ENCODE results near the gene AGBL1.

The AGBL1 gene

DNA sequence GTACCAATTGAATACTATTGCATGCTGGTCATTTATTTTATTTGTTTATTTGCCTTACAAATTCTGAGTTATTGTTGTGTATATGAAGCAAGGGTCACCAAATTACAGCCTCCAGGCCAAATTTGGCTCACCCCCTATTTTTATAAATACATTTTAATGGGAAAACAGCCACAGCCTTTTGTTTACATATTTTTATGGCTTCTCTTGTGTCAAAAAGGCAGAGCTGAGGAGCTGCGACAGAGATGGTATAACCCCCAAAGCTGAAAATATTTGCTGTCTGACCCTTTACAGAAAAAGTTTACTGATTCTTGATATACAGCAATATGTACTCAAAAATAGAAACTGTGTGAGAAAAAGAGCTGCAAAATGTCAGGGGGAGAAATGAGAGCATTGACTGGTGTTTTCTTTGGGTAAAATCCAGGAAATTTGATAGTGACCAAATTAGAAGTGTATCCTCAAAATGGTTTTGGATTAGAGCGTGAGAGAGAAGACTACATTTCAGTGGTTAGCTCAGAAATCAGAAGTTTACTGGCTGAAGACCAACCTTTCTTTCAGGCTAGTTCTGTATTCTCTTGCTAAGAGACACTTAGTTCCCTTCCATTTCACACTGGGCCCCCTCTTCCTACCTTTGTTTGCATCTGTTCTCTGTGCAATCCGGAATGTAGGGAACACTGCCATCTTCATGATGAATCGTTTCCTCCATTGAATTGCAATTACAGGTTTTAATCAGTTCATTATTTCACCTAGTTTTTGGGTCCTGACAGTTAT, 757.8 kb downstream of the AGBL1 start:
- Histone ChIP-seq H4K20me1 (no peaks in the 10 kb centered on the region), H3K27ac (no peak overlapping the region), H3K9ac (no peak overlapping the region), H3K4me1 (peaks cover 4 to 19% (median 18%) of the 10 kb centered on the region in 10 experiments; a peak in 16 of 20 replicates), H3K9me3 (replicated peaks in 1 of 11) (peaks cover 0 to 7% (median 0%) of the 10 kb centered on the region in 11 experiments; a peak in 2 of 22 replicates), H3K4me3 (no peak overlapping the region), H3K36me3 (no peaks in the 10 kb centered on the region), H3K27me3 (no peaks in the 10 kb centered on the region), H3K4me2 (no peak overlapping the region)
- TF ChIP-seq Cebpa-rat (IDR thresholded peaks at IDR 0.05), result no peak

DNA sequence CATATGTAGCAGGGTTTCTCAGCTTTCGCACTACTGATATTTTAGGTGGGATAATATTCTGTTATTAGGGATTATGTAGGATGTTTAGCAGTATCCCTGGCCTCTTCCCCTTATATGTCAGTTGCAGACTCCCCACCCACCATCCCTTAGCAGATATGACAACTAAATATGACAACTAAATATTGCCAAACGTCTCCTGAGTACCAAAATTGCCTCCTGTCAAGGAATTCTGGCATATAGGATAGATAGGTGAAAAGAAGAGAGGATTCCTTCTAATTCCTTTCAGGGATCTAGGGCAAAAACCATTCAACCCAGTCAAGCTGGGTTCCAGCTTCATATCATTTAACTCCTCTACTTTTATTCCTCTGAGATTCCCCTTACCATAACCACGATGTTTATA, 759.8 kb downstream of the AGBL1 start:
- Histone ChIP-seq H3K4me3 (no peak overlapping the region), H4K20me1 (no peaks in the 10 kb centered on the region), H3K27me3 (no peaks in the 10 kb centered on the region), H3K9ac (no peak overlapping the region), H3K4me1 (peaks cover 0 to 5% (median 3%) of the 10 kb centered on the region in 10 experiments; a peak in 10 of 20 replicates), H3K4me2 (no peak overlapping the region), H3K9me3 (replicated peaks in 1 of 11) (no peaks in the 10 kb centered on the region), H3K36me3 (no peaks in the 10 kb centered on the region), H3K27ac (no peak overlapping the region)
- no peak for TF ChIP-seq Cebpa-rat (IDR thresholded peaks at IDR 0.05)

DNA sequence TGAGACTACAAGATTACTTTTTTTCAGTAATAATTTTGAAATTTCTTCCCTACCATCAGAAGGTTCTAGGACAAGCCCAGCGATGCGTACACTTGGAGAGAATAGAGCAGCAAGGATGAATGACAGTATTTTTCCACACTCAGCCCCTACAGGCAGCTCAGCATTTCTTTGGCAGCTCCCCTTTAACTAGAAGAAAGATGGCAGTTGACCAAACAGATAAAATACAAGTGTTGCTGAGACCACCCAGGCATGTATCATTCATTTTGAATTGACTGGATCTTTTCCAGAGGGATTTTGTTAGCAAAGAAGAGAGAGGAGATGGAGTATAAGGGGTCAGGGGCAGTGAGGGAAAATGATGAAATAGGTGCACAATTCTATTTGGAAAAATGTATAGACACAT, 761.3 kb downstream of the AGBL1 start:
- no peak overlapping the region for H3K27ac ChIP-seq
- no peaks in the 10 kb centered on the region for H3K27me3 ChIP-seq
- no peaks in the 10 kb centered on the region for H3K36me3 ChIP-seq
- no peak overlapping the region for H3K4me2 ChIP-seq
- no peaks in the 10 kb centered on the region for H3K9me3 ChIP-seq (replicated peaks in 1 of 11)
- H3K4me1 ChIP-seq, result no peaks in the 10 kb centered on the region
- H3K4me3 ChIP-seq, result no peak overlapping the region
- no peak overlapping the region for H3K9ac ChIP-seq
- H4K20me1 ChIP-seq, result no peaks in the 10 kb centered on the region
- no peak for TF ChIP-seq Cebpa-rat (IDR thresholded peaks at IDR 0.05)

DNA sequence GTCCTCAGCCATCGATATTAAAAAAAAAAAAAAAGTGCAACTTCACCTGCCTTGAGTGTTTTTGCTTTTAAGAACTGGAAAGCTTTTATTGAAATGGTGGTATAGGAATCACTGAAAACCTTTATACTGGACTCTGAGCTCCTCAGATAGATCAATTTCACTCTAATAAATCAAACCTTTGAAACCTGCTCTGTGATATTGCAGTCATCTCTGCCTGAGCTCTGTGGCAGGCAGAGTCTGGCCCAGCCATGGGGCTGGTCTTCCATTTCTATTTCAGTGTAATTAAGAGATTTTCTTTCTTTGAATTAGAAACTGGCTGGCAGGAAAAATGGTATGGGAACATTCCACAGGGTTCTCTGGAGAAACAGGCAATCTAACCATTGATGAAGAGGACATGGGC, 762.5 kb downstream of the AGBL1 start:
- Histone ChIP-seq H3K4me3 (no peak overlapping the region), H3K4me1 (no peaks in the 10 kb centered on the region), H3K9me3 (replicated peaks in 1 of 11) (no peaks in the 10 kb centered on the region), H3K27me3 (no peaks in the 10 kb centered on the region), H3K36me3 (no peaks in the 10 kb centered on the region), H3K9ac (no peak overlapping the region), H4K20me1 (no peaks in the 10 kb centered on the region), H3K27ac (no peak overlapping the region), H3K4me2 (no peak overlapping the region)
- no peak for TF ChIP-seq Cebpa-rat (IDR thresholded peaks at IDR 0.05)

DNA sequence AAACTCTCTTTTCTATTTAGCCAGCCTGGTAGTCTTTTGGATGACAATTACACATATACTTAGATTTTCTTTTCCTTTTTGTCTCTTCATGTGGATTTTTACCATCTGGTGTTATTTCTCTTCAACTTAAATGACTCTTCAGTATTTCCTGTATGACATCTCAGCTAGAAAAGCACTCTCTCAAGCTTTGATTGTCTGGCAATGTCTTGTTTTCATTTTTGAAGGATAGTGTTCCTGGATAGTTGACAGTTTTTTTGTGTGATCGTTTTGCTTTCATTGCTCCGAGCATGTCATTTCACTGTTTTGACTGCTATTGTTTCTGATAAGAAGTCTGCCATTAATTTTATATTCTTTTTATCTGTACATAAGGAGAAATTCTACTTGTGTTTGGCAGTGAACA, 766.4 kb downstream of the AGBL1 start:
- Histone ChIP-seq H3K4me3 (no peak overlapping the region), H3K4me1 (peaks cover 0 to 6% (median 0%) of the 10 kb centered on the region in 10 experiments; a peak in 3 of 20 replicates), H3K27me3 (no peaks in the 10 kb centered on the region), H3K27ac (no peak overlapping the region), H3K9ac (no peak overlapping the region), H3K9me3 (replicated peaks in 1 of 11) (no peaks in the 10 kb centered on the region), H4K20me1 (no peaks in the 10 kb centered on the region), H3K36me3 (no peaks in the 10 kb centered on the region), H3K4me2 (no peak overlapping the region)
- TF ChIP-seq Cebpa-rat (IDR thresholded peaks at IDR 0.05), result no peak

DNA sequence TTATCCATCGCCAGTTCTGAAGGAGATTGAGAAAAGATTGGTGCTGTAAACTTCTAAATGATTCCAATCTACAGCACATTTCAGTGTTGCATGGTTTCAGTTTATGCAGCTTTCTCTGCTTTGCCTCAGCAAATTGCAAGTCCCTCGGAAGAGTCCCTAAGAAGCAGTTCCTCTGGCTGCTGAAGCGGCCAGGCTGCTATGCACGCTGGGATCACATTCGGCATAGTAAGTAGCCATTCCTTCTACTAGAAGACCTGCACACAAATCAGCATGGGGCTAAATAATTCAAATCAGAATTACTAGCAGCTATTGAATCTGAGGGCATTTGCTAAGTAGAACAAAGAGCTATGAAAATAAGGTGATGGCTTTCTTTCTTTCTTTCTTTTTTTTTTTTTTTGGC, 769.5 kb downstream of the AGBL1 start:
- Histone ChIP-seq H3K4me2 (no peak overlapping the region), H3K27ac (no peak overlapping the region), H3K4me1 (peaks cover 0 to 6% (median 0%) of the 10 kb centered on the region in 10 experiments; a peak in 3 of 20 replicates), H3K36me3 (no peaks in the 10 kb centered on the region), H3K4me3 (no peak overlapping the region), H3K9me3 (replicated peaks in 1 of 11) (peaks cover 0 to 12% (median 3%) of the 10 kb centered on the region in 11 experiments; a peak in 8 of 22 replicates), H3K9ac (no peak overlapping the region), H4K20me1 (no peaks in the 10 kb centered on the region), H3K27me3 (no peaks in the 10 kb centered on the region)
- TF ChIP-seq Cebpa-rat (IDR thresholded peaks at IDR 0.05), result no peak

DNA sequence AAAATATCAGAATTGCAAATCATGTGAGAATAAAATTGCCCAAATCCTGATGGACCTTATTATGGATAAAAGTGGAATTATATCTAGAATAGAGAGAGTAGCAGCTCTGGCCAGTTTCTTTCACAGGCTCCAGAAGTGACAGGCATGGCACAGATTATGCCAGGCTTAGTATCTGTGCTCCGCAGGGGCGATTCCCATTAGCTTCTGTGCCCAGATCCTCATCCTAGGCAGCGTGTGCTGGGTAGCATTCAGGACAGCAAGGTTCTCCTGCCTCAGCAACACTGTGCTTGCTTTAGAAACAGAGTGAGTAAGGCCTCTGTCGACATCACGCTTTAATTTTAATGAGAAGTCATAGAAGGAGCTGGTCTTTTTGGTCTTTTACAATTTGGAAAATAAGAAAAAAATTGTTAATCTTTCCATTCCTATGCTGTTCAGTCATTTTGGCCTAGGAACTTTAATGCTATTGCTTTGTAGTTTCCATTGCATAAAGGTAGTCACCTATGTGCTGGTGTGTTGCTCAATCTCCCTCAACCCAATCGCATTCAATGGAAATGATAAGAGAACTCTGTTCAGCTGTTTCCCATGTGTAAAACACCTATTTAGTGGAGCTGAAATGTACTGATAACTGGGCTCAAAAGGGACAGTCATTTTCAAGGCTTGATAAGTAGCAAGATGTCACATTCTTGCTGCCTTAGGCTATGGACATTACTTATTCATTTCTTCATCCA, 770.1 kb downstream of the AGBL1 start:
- no peak overlapping the region for H3K4me3 ChIP-seq

DNA sequence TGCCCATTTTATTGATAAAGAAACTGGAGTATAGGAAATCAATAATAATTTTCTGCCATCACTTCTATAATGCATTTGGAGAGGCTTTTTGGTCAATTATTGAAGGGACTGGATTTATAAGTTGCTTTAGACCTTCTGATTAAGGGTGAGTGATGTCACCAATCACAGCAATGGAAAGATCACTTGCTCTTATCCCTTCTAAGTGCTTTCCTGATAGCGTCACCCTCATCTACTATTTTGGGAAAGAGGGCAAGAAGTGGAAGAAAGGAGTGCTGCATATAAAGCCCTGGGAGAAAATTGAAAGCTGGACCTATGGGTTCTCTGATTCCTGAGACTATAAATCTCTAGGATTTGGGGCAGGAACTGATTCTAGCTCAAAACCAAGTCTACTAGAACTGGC, 771.3 kb downstream of the AGBL1 start:
- Histone ChIP-seq H3K4me1 (peaks cover 0 to 6% (median 0%) of the 10 kb centered on the region in 10 experiments; a peak in 3 of 20 replicates), H3K27ac (no peak overlapping the region), H3K4me3 (no peak overlapping the region), H3K4me2 (no peak overlapping the region), H3K27me3 (no peaks in the 10 kb centered on the region), H3K9me3 (replicated peaks in 1 of 11) (peaks cover 0 to 12% (median 3%) of the 10 kb centered on the region in 11 experiments; a peak in 8 of 22 replicates), H4K20me1 (no peaks in the 10 kb centered on the region), H3K36me3 (no peaks in the 10 kb centered on the region), H3K9ac (no peak overlapping the region)
- no peak for TF ChIP-seq Cebpa-rat (IDR thresholded peaks at IDR 0.05)

More for the DNA sequence above, 770.1 kb downstream of the AGBL1 start:
- Histone ChIP-seq H3K9me3 (replicated peaks in 1 of 11) (peaks cover 0 to 12% (median 3%) of the 10 kb centered on the region in 11 experiments; a peak in 8 of 22 replicates), H3K4me1 (peaks cover 0 to 6% (median 0%) of the 10 kb centered on the region in 10 experiments; a peak in 3 of 20 replicates), H3K27ac (no peak overlapping the region), H3K4me2 (no peak overlapping the region), H3K36me3 (no peaks in the 10 kb centered on the region), H3K27me3 (no peaks in the 10 kb centered on the region), H4K20me1 (no peaks in the 10 kb centered on the region), H3K9ac (no peak overlapping the region)
- TF ChIP-seq Cebpa-rat (IDR thresholded peaks at IDR 0.05), result no peak

DNA sequence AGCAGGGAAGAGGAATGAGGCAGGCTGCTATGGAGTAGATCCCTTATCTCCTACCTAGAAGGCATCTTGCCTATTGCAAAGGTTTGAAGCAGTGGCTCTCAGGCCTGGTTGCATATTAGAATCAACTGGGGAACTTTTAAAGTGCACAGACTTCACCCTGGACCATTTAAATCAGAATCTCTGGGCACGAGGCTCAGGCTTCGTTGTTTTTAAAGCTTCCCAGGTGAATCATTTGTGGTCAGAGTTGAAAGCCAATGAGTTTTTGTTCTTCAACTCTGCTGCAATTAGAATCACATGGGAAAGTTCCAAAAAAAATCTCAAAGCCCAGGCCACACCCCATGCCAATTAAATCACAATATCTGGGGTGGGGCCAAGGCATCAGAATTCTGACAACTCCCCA, 773.1 kb downstream of the AGBL1 start:
- Histone ChIP-seq H3K9me3 (replicated peaks in 1 of 11) (peaks cover 0 to 12% (median 3%) of the 10 kb centered on the region in 11 experiments; a peak in 8 of 22 replicates), H3K36me3 (no peaks in the 10 kb centered on the region), H3K27me3 (no peaks in the 10 kb centered on the region), H3K27ac (no peak overlapping the region), H3K4me3 (no peak overlapping the region), H3K4me1 (peaks cover 0 to 5% (median 0%) of the 10 kb centered on the region in 10 experiments; a peak in 3 of 20 replicates), H3K4me2 (no peak overlapping the region), H3K9ac (no peak overlapping the region), H4K20me1 (no peaks in the 10 kb centered on the region)
- TF ChIP-seq Cebpa-rat (IDR thresholded peaks at IDR 0.05), result no peak

Measured in BLaER1 treated with 17β-estradiol and CSF1 and Interleukin-3, amounts not matched to agents 10 nM and 100 nM (cell line).